Panc1 (cell line): ENCODE data around the gene MAP2K1. TPM values are rescaled to one million over a fixed set of nuclear protein-coding genes. Genes with fewer than 3 reads are reported as not detected.
"Not testable (repeated sequence)": the region's sequence is repeated elsewhere in the genome, so short reads cannot be mapped to it uniquely, and the experiment has no call there.

Source experiments
- ATAC-seq: fragments of 200-7000 bp; cut with Tn5 transposase; 2 replicates; pipeline ENCODE4 v1.9.1; 2020; ENCODE audit warnings: mild to moderate bottlenecking, moderate library complexity
- BruUV-seq: library from RNA; stranded (reverse); fragments of 400-500 nt; replicated peaks from 2 replicates; lab custom pipeline; 2021; lab: Mats Ljungman, UMichigan
- CTCF ChIA-PET: fragments of 300-600 bp; sonication (Branson Sonifier 250); formaldehyde crosslinking; loops from one replicate; lab custom pipeline; 2022; ENCODE audit warnings: antibody characterized with exemption; lab: Charles Lee
- POLR2A ChIA-PET: fragments of 300-600 bp; sonication (Branson Sonifier 250); formaldehyde crosslinking; loops from one replicate; lab custom pipeline; 2022; ENCODE audit warnings: antibody characterized with exemption; lab: Charles Lee
- DNase-seq: peaks from one replicate; pipeline ENCODE4 v3.0.0-alpha.2; 2010; ENCODE audit warnings: low read depth, low spot score
- H3K27ac ChIP-seq: 2 replicates; pipeline ENCODE4 v1.5.1; 2011; ENCODE audit warnings: mild to moderate bottlenecking, low read length, inconsistent platforms
- H3K27me3 ChIP-seq: fragments of 200-500 bp; sonication (Bioruptor generic); 2 replicates; pipeline ENCODE4 v1.6.0; 2014; ENCODE audit warnings: low read length, inconsistent platforms; ENCODE audit not compliant: control insufficient read depth, insufficient read depth
- H3K36me3 ChIP-seq: fragments of 200-500 bp; sonication (Bioruptor generic); 2 replicates; pipeline ENCODE4 v1.5.1; 2014; ENCODE audit warnings: inconsistent platforms, mild to moderate bottlenecking, low read length, moderate library complexity; ENCODE audit not compliant: control insufficient read depth, insufficient read depth
- H3K4me1 ChIP-seq: 2 replicates; pipeline ENCODE4 v1.5.1; 2011; ENCODE audit warnings: inconsistent platforms, mild to moderate bottlenecking, low read length, moderate library complexity; ENCODE audit not compliant: control insufficient read depth, insufficient read depth
- H3K4me3 ChIP-seq, 2 experiments: 2 replicates each; pipeline ENCODE4 v1.5.1; 2011 to 2012; ENCODE audit warnings: low read depth in 2 of 2, low read length in 2 of 2, mild to moderate bottlenecking in 2 of 2, inconsistent platforms in 1 of 2, moderate library complexity in 1 of 2
- H3K9me3 ChIP-seq: fragments of 200-500 bp; sonication (Bioruptor generic); 2 replicates; pipeline ENCODE4 v1.5.1; 2014; ENCODE audit warnings: low read depth, mild to moderate bottlenecking, inconsistent platforms, low read length, moderate library complexity; ENCODE audit not compliant: control insufficient read depth, insufficient read depth
- CTCF ChIP-seq: fragments of 450-650 bp; IDR thresholded peaks from 2 replicates; pipeline ENCODE4 v1.5.1; 2017; ENCODE audit warnings: mild to moderate bottlenecking
- POLR2AphosphoS5 ChIP-seq: IDR thresholded peaks from 2 replicates; pipeline ENCODE4 v1.6.1; 2012; ENCODE audit warnings: mild to moderate bottlenecking, low read depth, low read length, moderate library complexity
- REST ChIP-seq, 2 experiments: IDR thresholded peaks; 2 replicates each; pipeline ENCODE4 v1.6.1; 2011 to 2012; ENCODE audit warnings: low read depth in 2 of 2, control low read depth in 1 of 2, low read length in 1 of 2, mild to moderate bottlenecking in 1 of 2, moderate library complexity in 1 of 2; ENCODE audit not compliant: insufficient read depth in 1 of 2
- SIN3A ChIP-seq: IDR thresholded peaks from 2 replicates; pipeline ENCODE4 v1.6.1; 2012; ENCODE audit warnings: low read depth, mild to moderate bottlenecking, low read length, moderate library complexity, borderline replicate concordance; ENCODE audit not compliant: insufficient read depth
- TCF7L2 ChIP-seq: IDR thresholded peaks from 2 replicates; pipeline ENCODE4 v1.6.1; 2011; ENCODE audit warnings: mild to moderate bottlenecking, low read depth, low read length, inconsistent platforms
- in situ Hi-C: cut with HindIII; loops from 2 replicates; pipeline ENCODE4 v1.10.0; 2016; ENCODE audit warnings: low sequenced_read_pairs, low pct_unique_long_range_greater_than_20kb
- intact Hi-C: fragments of 100-400 bp; cut with micrococcal nuclease; formaldehyde crosslinking; loops from one replicate; pipeline ENCODE4 v1.10.0; 2022; ENCODE audit not compliant: unreplicated experiment
- total RNA-seq: library from RNA; stranded (reverse); gene quantifications from one replicate; pipeline ENCODE4 v1.2.1, GENCODE V29; 2021; ENCODE audit not compliant: unreplicated experiment

MAP2K1 gene
- total RNA-seq, 1 experiment from 2014 or later: 67.9 TPM

GRCh38 chr15:66500346-66500745, 113.6 kb downstream of the MAP2K1 start:
- DNase-seq, CTCF ChIA-PET, intact Hi-C loops, BruUV-seq, H3K27me3 ChIP-seq, ATAC-seq, in situ Hi-C loops, H3K9me3 ChIP-seq, POLR2A ChIA-PET, H3K4me3 ChIP-seq: not testable (repeated sequence)
- peak overlapping the region; percentile 60 for H3K27ac ChIP-seq
- peaks cover 54% of the 10 kb centered on the region for H3K36me3 ChIP-seq
- peaks cover 47% of the 10 kb centered on the region for H3K4me1 ChIP-seq

- peaks cover 59% of the 10 kb centered on the region for H3K36me3 ChIP-seq
Observed at GRCh38 chr15:66502491-66502890, 115.8 kb downstream of the MAP2K1 start.

GRCh38 chr15:66503041-66503648, 116.4 kb downstream of the MAP2K1 start:
- H3K27me3 ChIP-seq, intact Hi-C loops, CTCF ChIA-PET, ATAC-seq, in situ Hi-C loops, H3K9me3 ChIP-seq, POLR2A ChIA-PET, BruUV-seq, DNase-seq: not testable (repeated sequence)
- Histone ChIP-seq H3K36me3 (peaks cover 59% of the 10 kb centered on the region), H3K4me3 (peak overlapping the region; percentile 100), H3K27ac (peak overlapping the region; percentile 100), H3K4me1 (peaks cover 49% of the 10 kb centered on the region)

More at GRCh38 chr15:66502491-66502890, 115.8 kb downstream of the MAP2K1 start:
- DNase-seq (no peak), ATAC-seq (no peak)
- Histone ChIP-seq H3K9me3 (no peaks in the 10 kb centered on the region), H3K27me3 (no peaks in the 10 kb centered on the region), H3K27ac (peak overlapping the region; percentile 100), H3K4me1 (peaks cover 50% of the 10 kb centered on the region), H3K4me3 (peak overlapping the region; percentile 100)
- POLR2A ChIA-PET: interaction anchor here (0.6 kb wide), 1 partner anchor 84 kb away, joined by 5 read pairs; no protein-coding TSS in a partner anchor
- no TSS peak for BruUV-seq
- in situ Hi-C loops (no loop called here), intact Hi-C loops (no loop called here)
- TF ChIP-seq CTCF (no peak), SIN3A (no peak), TCF7L2 (no peak), REST (IDR thresholded peaks at IDR 0.05; ENCODE audit: insufficient read depth in 1 of 2, low read depth in 2 of 2, low read length in 1 of 2) (no peak), POLR2AphosphoS5 (no peak; the same call in 1 of the 2 replicates)
- CTCF ChIA-PET: no interaction called here
